ENCODE data around the gene SCRN2. TPM values are rescaled to one million over a fixed set of nuclear protein-coding genes. Genes with fewer than 3 reads are reported as not detected.

Gene SCRN2
- total RNA-seq, 1 donor from 2014 or later = 14.9 TPM

GRCh38 chr17:47879028-47879585 lies 38.0 kb upstream of the SCRN2 start:
- no peak for DNase-seq (ENCODE audit: low spot score)
- no peak for TF ChIP-seq CTCF (IDR thresholded peaks at IDR 0.05)
- no peaks in the 10 kb centered on the region for H3K36me3 Mint-ChIP-seq (ENCODE audit: low read depth)
- H3K27ac Mint-ChIP-seq (ENCODE audit: unreplicated experiment) = no peak overlapping the region
- H3K4me3 Mint-ChIP-seq (ENCODE audit: unreplicated experiment) = no peak overlapping the region
- H3K4me1 Mint-ChIP-seq (ENCODE audit: low read depth) = peaks cover 21% of the 10 kb centered on the region
- peaks cover 13% of the 10 kb centered on the region for H3K27me3 Mint-ChIP-seq (ENCODE audit: low read depth)
- H3K9me3 Mint-ChIP-seq (ENCODE audit: low read depth) = no peaks in the 10 kb centered on the region

GRCh38 chr17:47878203-47879027 lies 37.3 kb upstream of the SCRN2 start:
- DNase-seq (ENCODE audit: low spot score) = no peak
- H3K4me1 Mint-ChIP-seq (ENCODE audit: low read depth) = peaks cover 21% of the 10 kb centered on the region
- H3K4me3 Mint-ChIP-seq (ENCODE audit: unreplicated experiment) = no peak overlapping the region
- no peaks in the 10 kb centered on the region for H3K9me3 Mint-ChIP-seq (ENCODE audit: low read depth)
- TF ChIP-seq CTCF (IDR thresholded peaks at IDR 0.05) = no peak
- no peak overlapping the region for H3K27ac Mint-ChIP-seq (ENCODE audit: unreplicated experiment)
- H3K36me3 Mint-ChIP-seq (ENCODE audit: low read depth) = no peaks in the 10 kb centered on the region
- peaks cover 13% of the 10 kb centered on the region for H3K27me3 Mint-ChIP-seq (ENCODE audit: low read depth)

- TF ChIP-seq CTCF (IDR thresholded peaks at IDR 0.05) = no peak
- no peak for DNase-seq (ENCODE audit: low spot score)
- H3K27ac Mint-ChIP-seq (ENCODE audit: unreplicated experiment) = peak overlapping the region; percentile 38
- H3K9me3 Mint-ChIP-seq (ENCODE audit: low read depth) = no peaks in the 10 kb centered on the region
- H3K36me3 Mint-ChIP-seq (ENCODE audit: low read depth) = no peaks in the 10 kb centered on the region
- no peak overlapping the region for H3K4me3 Mint-ChIP-seq (ENCODE audit: unreplicated experiment)
- peaks cover 24% of the 10 kb centered on the region for H3K4me1 Mint-ChIP-seq (ENCODE audit: low read depth)
- H3K27me3 Mint-ChIP-seq (ENCODE audit: low read depth) = peaks cover 16% of the 10 kb centered on the region
Observed at GRCh38 chr17:47877368-47878034, 36.4 kb upstream of the SCRN2 start.

GRCh38 chr17:47875011-47875985 lies 34.2 kb upstream of the SCRN2 start:
- Mint-ChIP-seq H3K27ac (ENCODE audit: unreplicated experiment) (peak overlapping the region; percentile 22), H3K36me3 (ENCODE audit: low read depth) (peaks cover 1% of the 10 kb centered on the region), H3K9me3 (ENCODE audit: low read depth) (no peaks in the 10 kb centered on the region), H3K4me1 (ENCODE audit: low read depth) (peaks cover 24% of the 10 kb centered on the region), H3K4me3 (ENCODE audit: unreplicated experiment) (no peak overlapping the region), H3K27me3 (ENCODE audit: low read depth) (peaks cover 29% of the 10 kb centered on the region)
- no peak for TF ChIP-seq CTCF (IDR thresholded peaks at IDR 0.05)
- no peak for DNase-seq (ENCODE audit: low spot score)

Data from chondrocyte (in vitro differentiated cells).